Measurements from ENCODE around the gene PMEPA1. TPM values are rescaled to one million over a fixed set of nuclear protein-coding genes. Genes with fewer than 3 reads are reported as not detected.

Gene PMEPA1
- total and polyA plus RNA-seq, 2 experiments from 2014 or later = 7.3 to 15.4 TPM

DNA sequence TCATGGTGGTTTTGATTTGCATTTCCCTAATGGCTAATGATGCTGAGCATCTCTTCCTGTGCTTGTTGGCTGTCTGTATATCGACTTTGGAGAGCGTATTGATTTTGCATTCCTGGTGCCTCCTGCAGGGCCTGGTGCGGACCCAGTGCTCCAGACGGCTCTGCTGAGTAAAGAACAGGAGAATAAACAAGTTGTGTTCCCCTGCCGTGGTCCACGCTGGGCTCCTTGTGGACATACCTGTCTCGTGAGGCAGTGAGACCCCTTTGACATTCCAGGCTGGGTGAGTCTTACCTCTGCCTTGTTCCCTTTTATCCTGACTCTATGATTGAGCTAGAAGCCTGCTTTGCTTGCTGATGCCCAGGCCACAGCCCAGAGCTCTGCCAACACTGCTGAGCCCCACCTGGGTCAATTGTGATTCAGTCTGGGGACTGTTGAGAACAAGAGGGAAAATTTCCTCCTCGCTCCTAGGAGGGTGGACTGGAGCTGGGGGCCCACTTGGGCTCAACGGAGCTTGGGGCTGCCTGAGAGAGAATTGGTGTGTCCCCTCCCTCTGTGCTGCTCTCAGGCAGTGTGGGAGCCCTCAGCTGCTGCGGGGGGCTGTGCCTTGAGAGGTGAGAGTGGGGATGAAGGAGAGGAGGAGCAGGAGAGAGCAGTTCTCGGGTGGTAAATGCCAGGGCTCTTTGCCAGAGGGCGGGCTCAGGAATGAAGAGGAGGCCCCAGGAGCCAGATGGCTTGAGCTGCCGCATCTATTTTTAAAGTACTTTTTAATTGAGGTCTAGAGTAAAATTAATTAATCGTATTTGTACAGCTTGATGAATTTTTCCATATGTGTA lies 43.7 kb upstream of the PMEPA1 start (continued):
- TF ChIP-seq, protein P1, sequence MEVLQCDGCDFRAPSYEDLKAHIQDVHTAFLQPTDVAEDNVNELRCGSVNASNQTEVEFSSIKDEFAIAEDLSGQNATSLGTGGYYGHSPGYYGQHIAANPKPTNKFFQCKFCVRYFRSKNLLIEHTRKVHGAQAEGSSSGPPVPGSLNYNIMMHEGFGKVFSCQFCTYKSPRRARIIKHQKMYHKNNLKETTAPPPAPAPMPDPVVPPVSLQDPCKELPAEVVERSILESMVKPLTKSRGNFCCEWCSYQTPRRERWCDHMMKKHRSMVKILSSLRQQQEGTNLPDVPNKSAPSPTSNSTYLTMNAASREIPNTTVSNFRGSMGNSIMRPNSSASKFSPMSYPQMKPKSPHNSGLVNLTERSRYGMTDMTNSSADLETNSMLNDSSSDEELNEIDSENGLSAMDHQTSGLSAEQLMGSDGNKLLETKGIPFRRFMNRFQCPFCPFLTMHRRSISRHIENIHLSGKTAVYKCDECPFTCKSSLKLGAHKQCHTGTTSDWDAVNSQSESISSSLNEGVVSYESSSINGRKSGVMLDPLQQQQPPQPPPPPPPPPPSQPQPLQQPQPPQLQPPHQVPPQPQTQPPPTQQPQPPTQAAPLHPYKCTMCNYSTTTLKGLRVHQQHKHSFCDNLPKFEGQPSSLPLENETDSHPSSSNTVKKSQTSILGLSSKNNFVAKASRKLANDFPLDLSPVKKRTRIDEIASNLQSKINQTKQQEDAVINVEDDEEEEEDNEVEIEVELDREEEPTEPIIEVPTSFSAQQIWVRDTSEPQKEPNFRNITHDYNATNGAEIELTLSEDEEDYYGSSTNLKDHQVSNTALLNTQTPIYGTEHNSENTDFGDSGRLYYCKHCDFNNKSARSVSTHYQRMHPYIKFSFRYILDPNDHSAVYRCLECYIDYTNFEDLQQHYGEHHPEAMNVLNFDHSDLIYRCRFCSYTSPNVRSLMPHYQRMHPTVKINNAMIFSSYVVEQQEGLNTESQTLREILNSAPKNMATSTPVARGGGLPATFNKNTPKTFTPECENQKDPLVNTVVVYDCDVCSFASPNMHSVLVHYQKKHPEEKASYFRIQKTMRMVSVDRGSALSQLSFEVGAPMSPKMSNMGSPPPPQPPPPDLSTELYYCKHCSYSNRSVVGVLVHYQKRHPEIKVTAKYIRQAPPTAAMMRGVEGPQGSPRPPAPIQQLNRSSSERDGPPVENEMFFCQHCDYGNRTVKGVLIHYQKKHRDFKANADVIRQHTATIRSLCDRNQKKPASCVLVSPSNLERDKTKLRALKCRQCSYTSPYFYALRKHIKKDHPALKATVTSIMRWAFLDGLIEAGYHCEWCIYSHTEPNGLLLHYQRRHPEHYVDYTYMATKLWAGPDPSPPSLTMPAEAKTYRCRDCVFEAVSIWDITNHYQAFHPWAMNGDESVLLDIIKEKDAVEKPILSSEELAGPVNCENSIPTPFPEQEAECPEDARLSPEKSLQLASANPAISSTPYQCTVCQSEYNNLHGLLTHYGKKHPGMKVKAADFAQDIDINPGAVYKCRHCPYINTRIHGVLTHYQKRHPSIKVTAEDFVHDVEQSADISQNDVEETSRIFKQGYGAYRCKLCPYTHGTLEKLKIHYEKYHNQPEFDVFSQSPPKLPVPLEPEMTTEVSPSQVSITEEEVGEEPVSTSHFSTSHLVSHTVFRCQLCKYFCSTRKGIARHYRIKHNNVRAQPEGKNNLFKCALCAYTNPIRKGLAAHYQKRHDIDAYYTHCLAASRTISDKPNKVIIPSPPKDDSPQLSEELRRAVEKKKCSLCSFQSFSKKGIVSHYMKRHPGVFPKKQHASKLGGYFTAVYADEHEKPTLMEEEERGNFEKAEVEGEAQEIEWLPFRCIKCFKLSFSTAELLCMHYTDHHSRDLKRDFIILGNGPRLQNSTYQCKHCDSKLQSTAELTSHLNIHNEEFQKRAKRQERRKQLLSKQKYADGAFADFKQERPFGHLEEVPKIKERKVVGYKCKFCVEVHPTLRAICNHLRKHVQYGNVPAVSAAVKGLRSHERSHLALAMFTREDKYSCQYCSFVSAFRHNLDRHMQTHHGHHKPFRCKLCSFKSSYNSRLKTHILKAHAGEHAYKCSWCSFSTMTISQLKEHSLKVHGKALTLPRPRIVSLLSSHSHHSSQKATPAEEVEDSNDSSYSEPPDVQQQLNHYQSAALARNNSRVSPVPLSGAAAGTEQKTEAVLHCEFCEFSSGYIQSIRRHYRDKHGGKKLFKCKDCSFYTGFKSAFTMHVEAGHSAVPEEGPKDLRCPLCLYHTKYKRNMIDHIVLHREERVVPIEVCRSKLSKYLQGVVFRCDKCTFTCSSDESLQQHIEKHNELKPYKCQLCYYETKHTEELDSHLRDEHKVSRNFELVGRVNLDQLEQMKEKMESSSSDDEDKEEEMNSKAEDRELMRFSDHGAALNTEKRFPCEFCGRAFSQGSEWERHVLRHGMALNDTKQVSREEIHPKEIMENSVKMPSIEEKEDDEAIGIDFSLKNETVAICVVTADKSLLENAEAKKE (CRISPR knock-in tag; IDR thresholded peaks at IDR 0.05) = no peak
- no peak for TF ChIP-seq ZNF331 (CRISPR knock-in tag; IDR thresholded peaks at IDR 0.05; ENCODE audit: low read depth)

- Histone ChIP-seq H3K4me2 (no peak overlapping the region), H3K27ac (ENCODE audit: low read depth) (no peak overlapping the region), H3F3A (replicated peaks; ENCODE audit: low read depth) (no peaks in the 10 kb centered on the region), H4K20me1 (replicated peaks; ENCODE audit: insufficient read depth) (no peaks in the 10 kb centered on the region), H3K4me1 (ENCODE audit: insufficient read depth) (peaks cover 3% of the 10 kb centered on the region; the same call in 1 of the 2 replicates), H3K4me3 (no peak overlapping the region), H3K27me3 (ENCODE audit: insufficient read depth) (no peaks in the 10 kb centered on the region), H3K79me2 (replicated peaks; ENCODE audit: insufficient read depth) (no peaks in the 10 kb centered on the region), H3K36me3 (ENCODE audit: insufficient read depth) (no peaks in the 10 kb centered on the region), H3K9me2 (ENCODE audit: insufficient read depth) (no peaks in the 10 kb centered on the region), H2AFZ (no peak overlapping the region)
- H3K9me3 Mint-ChIP-seq = no peaks in the 10 kb centered on the region
- no peak overlapping the region for H3K27ac Mint-ChIP-seq
- H3K4me3 Mint-ChIP-seq = no peak overlapping the region
- H3K4me1 Mint-ChIP-seq = peaks cover 14% of the 10 kb centered on the region
- DNase-seq (ENCODE audit: low spot score) (no peak), ATAC-seq (no peak)
- H3K27me3 Mint-ChIP-seq (ENCODE audit: insufficient read depth, low read depth, poor library complexity) = peaks cover 5% of the 10 kb centered on the region
- no peaks in the 10 kb centered on the region for H3K36me3 Mint-ChIP-seq (ENCODE audit: low read depth)
- TF ChIP-seq STAT1 (IDR thresholded peaks at IDR 0.05; ENCODE audit: unreplicated experiment) = no peak
- TF ChIP-seq EZH2 (IDR thresholded peaks at IDR 0.05; ENCODE audit: low read depth, unreplicated experiment) = no peak
- TF ChIP-seq, protein P1 (CRISPR knock-in tag; IDR thresholded peaks at IDR 0.05) = no peak
- no peak for TF ChIP-seq CTCF (conservative IDR thresholded peaks at IDR 0.05; ENCODE audit: low read depth in 2 of 2)
Measured at GRCh38 chr20:57751411-57751810, 41.6 kb upstream of the PMEPA1 start.

Measured in GM23338 (cell line).